ENCODE data around the gene ARFGAP2.

The ARFGAP2 gene

GRCh38 chr11:47188259-47188658 lies 11.6 kb upstream of the ARFGAP2 start:
- DNase-seq: peak; percentile 60
- Histone ChIP-seq H3K4me3 (ENCODE audit: low read depth, low read length) (no peak overlapping the region), H3K36me3 (no peaks in the 10 kb centered on the region), H3K9me3 (no peaks in the 10 kb centered on the region), H3K4me1 (no peaks in the 10 kb centered on the region; the same call in 1 of the 2 replicates), H3K27me3 (no peaks in the 10 kb centered on the region)
- no peak for TF ChIP-seq CTCF (IDR thresholded peaks at IDR 0.05; ENCODE audit: low read depth, low read length)

DNA sequence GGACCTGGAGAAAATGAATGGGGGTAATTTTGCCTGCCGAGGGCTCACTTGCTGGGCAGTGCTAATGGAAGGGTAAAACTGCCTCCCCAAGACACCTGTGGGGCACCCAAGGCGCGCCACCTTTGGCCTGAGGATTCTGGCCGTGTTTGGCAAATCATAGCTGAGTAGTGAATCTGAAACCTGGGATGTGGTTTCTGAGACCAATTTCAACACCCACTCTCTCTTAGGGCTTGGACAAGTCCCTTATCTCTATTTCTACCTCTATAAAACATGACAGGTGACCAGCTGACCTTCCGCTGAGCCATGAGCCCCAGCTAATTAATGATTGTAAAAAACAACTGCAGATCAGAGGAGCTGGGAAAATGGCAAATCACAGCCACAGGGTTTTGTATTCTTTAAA lies 11.0 kb upstream of the ARFGAP2 start:
- Histone ChIP-seq H3K4me1 (no peaks in the 10 kb centered on the region; the same call in 1 of the 2 replicates), H3K4me3 (ENCODE audit: low read depth, low read length) (peak overlapping the region; percentile 48), H3K27me3 (no peaks in the 10 kb centered on the region), H3K9me3 (no peaks in the 10 kb centered on the region), H3K36me3 (no peaks in the 10 kb centered on the region)
- TF ChIP-seq CTCF (IDR thresholded peaks at IDR 0.05; ENCODE audit: low read depth, low read length): no peak
- DNase-seq: no peak

- Histone ChIP-seq H3K9me3 (no peaks in the 10 kb centered on the region), H3K4me1 (no peaks in the 10 kb centered on the region; the same call in 1 of the 2 replicates), H3K36me3 (no peaks in the 10 kb centered on the region), H3K27me3 (no peaks in the 10 kb centered on the region), H3K4me3 (ENCODE audit: low read depth, low read length) (peak overlapping the region; percentile 48)
- TF ChIP-seq CTCF (IDR thresholded peaks at IDR 0.05; ENCODE audit: low read depth, low read length): no peak
- peak; percentile 42 for DNase-seq
These were observed 10.3 kb upstream of the ARFGAP2 start for GRCh38 chr11:47186700-47187695.

GRCh38 chr11:47186076-47186699 lies 9.5 kb upstream of the ARFGAP2 start, which contains the start of gene PACSIN3:
Gene PACSIN3 (minus strand): TSS chr11:47186434. CDS start chr11:47182727, 3,707 bp downstream.
- TF ChIP-seq CTCF (IDR thresholded peaks at IDR 0.05; ENCODE audit: low read depth, low read length): no peak
- H3K36me3 ChIP-seq: no peaks in the 10 kb centered on the region
- H3K4me1 ChIP-seq: no peaks in the 10 kb centered on the region; the same call in 1 of the 2 replicates
- peak within 1 kb of the TSS; percentile 48 for H3K4me3 ChIP-seq (ENCODE audit: low read depth, low read length)
- H3K9me3 ChIP-seq: no peaks in the 10 kb centered on the region
- DNase-seq: peak; percentile 60
- no peaks in the 10 kb centered on the region for H3K27me3 ChIP-seq

DNA sequence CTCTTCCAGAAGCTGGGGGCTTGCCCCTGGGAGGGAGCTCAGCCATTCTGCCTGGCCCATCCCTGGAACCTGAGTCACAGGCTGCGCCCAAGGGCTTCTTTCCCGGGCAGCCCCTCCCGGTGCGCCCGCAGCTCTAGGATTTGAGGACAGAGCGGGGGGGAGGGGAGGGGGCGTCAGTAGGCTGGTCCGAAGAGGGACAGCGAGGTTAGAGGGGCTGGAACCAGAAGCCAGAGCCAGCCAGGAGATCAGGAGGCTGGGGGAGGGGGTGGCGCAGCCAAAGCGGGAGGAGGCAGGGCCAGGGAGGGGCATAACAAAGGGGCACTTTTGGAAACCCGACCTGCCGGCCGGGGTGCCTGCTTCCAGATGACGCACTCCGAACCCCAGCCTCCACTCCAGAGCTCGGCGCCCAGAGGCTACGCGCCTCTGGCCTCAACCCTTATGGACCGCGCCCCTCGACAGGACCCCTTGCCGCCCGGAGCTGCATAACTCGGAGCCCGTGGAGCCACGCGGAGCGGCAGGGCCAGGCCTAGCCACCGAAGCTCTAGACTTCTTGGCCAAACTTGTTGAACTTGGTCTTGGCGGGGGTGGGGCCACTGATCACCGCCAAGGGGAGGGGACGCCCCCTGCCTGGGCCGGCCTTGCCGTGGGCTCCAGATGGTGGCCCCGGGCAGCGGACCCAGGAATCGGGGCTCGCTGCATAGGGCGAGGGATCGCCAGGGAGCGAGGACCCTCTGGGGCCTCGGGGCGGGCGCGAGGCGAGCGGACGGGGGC lies 8.8 kb upstream of the ARFGAP2 start:
- no peaks in the 10 kb centered on the region for H3K27me3 ChIP-seq
- H3K4me1 ChIP-seq: no peaks in the 10 kb centered on the region; the same call in 1 of the 2 replicates
- DNase-seq: no peak
- peak overlapping the region; percentile 37 for H3K4me3 ChIP-seq (ENCODE audit: low read depth, low read length)
- H3K36me3 ChIP-seq: no peaks in the 10 kb centered on the region
- no peak for TF ChIP-seq CTCF (IDR thresholded peaks at IDR 0.05; ENCODE audit: low read depth, low read length)
- no peaks in the 10 kb centered on the region for H3K9me3 ChIP-seq
